GM23248 (cell line): ENCODE results near the gene TUBA1B.

ENCODE experiments used
- EZH2 ChIP-seq: fragments of 200-600 bp; sonication (generic); IDR thresholded peaks from 2 replicates; pipeline ENCODE4 v1.6.1; 2018; ENCODE audit warnings: antibody characterized with exemption, mild to moderate bottlenecking; ENCODE audit not compliant: insufficient read depth, poor library complexity, severe bottlenecking
- EZH2phosphoT487 ChIP-seq: fragments of 200-600 bp; sonication (generic); IDR thresholded peaks from 2 replicates; pipeline ENCODE4 v1.6.1; 2018; ENCODE audit warnings: antibody characterized with exemption, moderate library complexity, mild to moderate bottlenecking, low read depth; ENCODE audit not compliant: insufficient read depth

GRCh38 chr12:49079793-49080192 is 51.4 kb downstream of the TUBA1B start:
- TF ChIP-seq EZH2phosphoT487 (no peak), EZH2 (no peak)
